Progenitor cell of endocrine pancreas (in vitro differentiated cells): ENCODE results near the gene PPARD. TPM values are rescaled to one million over a fixed set of nuclear protein-coding genes. Genes with fewer than 3 reads are reported as not detected.
A peak's percentile ranks its signal among the peaks of the same experiment; 100 is the strongest.

Source experiments
- DNase-seq: peaks from one replicate; pipeline ENCODE4 v3.0.0; 2021; ENCODE audit warnings: low spot score; ENCODE audit not compliant: unreplicated experiment
- H3K27ac Mint-ChIP-seq: 2 replicates; pipeline ENCODE4 v1.8.0; 2021; ENCODE audit warnings: mild to moderate bottlenecking, moderate library complexity, mixed read lengths
- H3K27me3 Mint-ChIP-seq: 2 replicates; pipeline ENCODE4 v1.8.0; 2021; ENCODE audit warnings: mixed read lengths
- H3K36me3 Mint-ChIP-seq: 2 replicates; pipeline ENCODE4 v1.8.0; 2022; ENCODE audit warnings: mixed read lengths; ENCODE audit not compliant: insufficient read depth
- H3K4me1 Mint-ChIP-seq: 2 replicates; pipeline ENCODE4 v1.8.0; 2021; ENCODE audit warnings: low read depth, mixed read lengths
- H3K4me3 Mint-ChIP-seq: 2 replicates; pipeline ENCODE4 v1.8.0; 2021; ENCODE audit warnings: low read depth, mild to moderate bottlenecking, moderate library complexity, mixed read lengths
- H3K9me3 Mint-ChIP-seq: 2 replicates; pipeline ENCODE4 v1.8.0; 2021; ENCODE audit warnings: low read depth, mixed read lengths
- CTCF ChIP-seq: fragments of 200-600 bp; sonication (generic); IDR thresholded peaks from one replicate; pipeline ENCODE4 v1.5.0; 2021; ENCODE audit warnings: antibody characterized with exemption, mild to moderate bottlenecking; ENCODE audit not compliant: unreplicated experiment
- total RNA-seq: library from RNA; stranded (reverse); gene quantifications from 2 replicates; pipeline ENCODE4 v1.2.1, GENCODE V29; 2021

The PPARD gene
- total RNA-seq, 1 donor from 2014 or later, result 13.9 TPM

GRCh38 chr6:35402136-35402855, 59.9 kb downstream of the PPARD start:
- no peak for DNase-seq

DNA sequence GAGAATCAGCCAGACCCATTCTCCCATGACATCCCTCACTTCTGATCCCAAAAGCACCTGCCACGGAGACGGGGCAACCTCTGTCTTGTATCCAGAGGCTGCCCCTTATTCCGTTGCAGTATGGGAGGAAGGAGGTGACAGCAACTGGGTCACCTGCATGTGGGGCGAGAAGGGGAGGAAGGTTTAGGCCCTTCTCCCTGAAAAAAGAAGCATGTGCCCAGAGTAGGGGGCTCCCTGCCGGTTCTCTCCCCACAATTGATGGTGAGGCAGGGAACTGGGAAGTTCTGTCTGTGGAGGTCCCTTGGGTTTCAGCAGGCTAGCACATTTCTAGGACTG, 60.5 kb downstream of the PPARD start:
- no peaks in the 10 kb centered on the region for H3K27me3 Mint-ChIP-seq
- DNase-seq, result no peak
- no peak overlapping the region for H3K4me3 Mint-ChIP-seq
- H3K36me3 Mint-ChIP-seq, result peaks cover 1% of the 10 kb centered on the region
- no peak for TF ChIP-seq CTCF
- peaks cover 14% of the 10 kb centered on the region for H3K4me1 Mint-ChIP-seq
- peak overlapping the region; percentile 49 for H3K27ac Mint-ChIP-seq
- no peaks in the 10 kb centered on the region for H3K9me3 Mint-ChIP-seq

More at GRCh38 chr6:35402136-35402855, 59.9 kb downstream of the PPARD start:
- Mint-ChIP-seq H3K27me3 (no peaks in the 10 kb centered on the region), H3K27ac (peak overlapping the region; percentile 83), H3K4me1 (peaks cover 14% of the 10 kb centered on the region), H3K4me3 (no peak overlapping the region), H3K36me3 (peaks cover 5% of the 10 kb centered on the region), H3K9me3 (no peaks in the 10 kb centered on the region)
- no peak for TF ChIP-seq CTCF

GRCh38 chr6:35403544-35404442, 61.4 kb downstream of the PPARD start:
- Mint-ChIP-seq H3K36me3 (no peaks in the 10 kb centered on the region), H3K4me3 (no peak overlapping the region), H3K9me3 (no peaks in the 10 kb centered on the region), H3K4me1 (peaks cover 14% of the 10 kb centered on the region), H3K27ac (peak overlapping the region; percentile 56), H3K27me3 (no peaks in the 10 kb centered on the region)
- no peak for DNase-seq
- TF ChIP-seq CTCF, result no peak

DNA sequence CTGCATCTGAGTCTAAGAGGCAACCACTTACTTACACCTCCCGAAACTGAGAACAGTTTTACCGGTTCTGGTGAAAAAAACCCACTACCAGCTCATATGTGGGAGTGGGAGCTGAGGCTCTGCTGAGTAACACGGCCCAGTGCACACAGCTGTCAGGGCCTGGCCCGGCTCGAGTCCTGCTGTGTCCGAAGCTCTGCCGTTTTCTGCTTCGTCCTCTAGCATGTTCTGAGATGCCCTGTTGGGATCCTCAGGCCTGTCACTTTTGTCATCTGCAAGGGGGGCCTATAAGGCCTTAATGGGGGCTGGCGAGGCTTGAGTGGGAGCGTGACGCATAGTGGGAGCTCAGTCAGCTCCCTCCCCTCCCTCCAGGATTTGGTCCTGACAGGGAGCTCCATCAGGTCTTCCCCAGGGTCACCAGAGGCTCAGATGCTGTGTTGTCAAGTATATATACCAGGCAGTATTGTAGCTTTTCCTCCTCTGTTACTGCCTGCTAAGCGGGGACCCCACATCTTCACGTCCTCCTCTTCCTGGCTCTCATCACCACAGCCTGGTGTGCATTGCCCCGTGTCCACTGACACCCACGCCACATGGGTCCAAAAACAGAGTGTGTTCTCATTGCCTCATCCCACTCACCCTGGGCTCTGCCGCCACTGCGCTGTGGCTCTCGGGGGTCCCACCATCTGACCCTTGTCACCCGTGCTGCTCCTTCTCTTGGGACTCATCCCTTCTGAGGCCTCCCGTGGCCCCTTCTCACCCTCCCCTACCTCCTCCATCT, 64.5 kb downstream of the PPARD start:
- Mint-ChIP-seq H3K27ac (no peak overlapping the region), H3K4me3 (no peak overlapping the region), H3K4me1 (peaks cover 13% of the 10 kb centered on the region), H3K9me3 (no peaks in the 10 kb centered on the region), H3K36me3 (peaks cover 2% of the 10 kb centered on the region), H3K27me3 (no peaks in the 10 kb centered on the region)
- no peak for TF ChIP-seq CTCF
- no peak for DNase-seq

DNA sequence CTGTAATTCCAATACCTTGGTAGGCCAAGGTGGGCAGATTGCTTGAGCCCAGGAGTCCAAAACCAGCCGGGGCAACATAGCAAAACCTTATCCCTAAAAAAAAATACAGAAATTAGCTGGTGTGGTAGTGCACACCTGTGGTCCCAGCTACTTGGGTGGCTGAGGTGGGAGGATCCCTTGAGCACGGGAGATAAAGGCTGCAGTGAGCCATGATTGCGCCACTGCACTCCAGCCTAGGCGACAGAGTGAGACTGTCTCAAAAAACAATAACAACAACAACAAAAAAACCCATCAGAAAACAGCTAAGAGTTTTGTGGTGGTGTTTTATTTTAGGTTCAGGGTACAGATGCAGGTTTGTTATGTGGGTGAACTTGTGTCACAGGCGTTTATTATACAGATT, 66.9 kb downstream of the PPARD start:
- DNase-seq, result no peak
- Mint-ChIP-seq H3K27ac (no peak overlapping the region), H3K9me3 (no peaks in the 10 kb centered on the region), H3K36me3 (peaks cover 4% of the 10 kb centered on the region), H3K4me1 (no peaks in the 10 kb centered on the region), H3K4me3 (no peak overlapping the region), H3K27me3 (no peaks in the 10 kb centered on the region)
- TF ChIP-seq CTCF, result no peak
